Lower leg skin (tissue), 3 donors: ENCODE data around the gene GPSM1.

Experiments
- CTCF ChIP-seq, 3 donors: fragments of 450-650 bp; IDR thresholded peaks; one replicate each; pipeline ENCODE4 v1.5.1; 2016; ENCODE audit warnings: antibody characterized with exemption in 3 of 3, mild to moderate bottlenecking in 3 of 3, moderate library complexity in 2 of 3
- POLR2A ChIP-seq, 2 donors: fragments of 450-650 bp; IDR thresholded peaks; one replicate each; pipeline ENCODE4 v1.6.1; 2016 to 2017; ENCODE audit warnings: antibody characterized with exemption in 2 of 2, mild to moderate bottlenecking in 1 of 2, moderate library complexity in 1 of 2

GRCh38 chr9:136333486-136333885 lies 6.1 kb downstream of the GPSM1 start:
- TF ChIP-seq CTCF (IDR thresholded peaks at IDR 0.05) = no peak
- TF ChIP-seq POLR2A (IDR thresholded peaks at IDR 0.05) = no peak
